ENCODE data around the gene CAMK4.
"Not testable (repeated sequence)": the region's sequence is repeated elsewhere in the genome, so short reads cannot be mapped to it uniquely, and the experiment has no call there.

The CAMK4 gene

DNA sequence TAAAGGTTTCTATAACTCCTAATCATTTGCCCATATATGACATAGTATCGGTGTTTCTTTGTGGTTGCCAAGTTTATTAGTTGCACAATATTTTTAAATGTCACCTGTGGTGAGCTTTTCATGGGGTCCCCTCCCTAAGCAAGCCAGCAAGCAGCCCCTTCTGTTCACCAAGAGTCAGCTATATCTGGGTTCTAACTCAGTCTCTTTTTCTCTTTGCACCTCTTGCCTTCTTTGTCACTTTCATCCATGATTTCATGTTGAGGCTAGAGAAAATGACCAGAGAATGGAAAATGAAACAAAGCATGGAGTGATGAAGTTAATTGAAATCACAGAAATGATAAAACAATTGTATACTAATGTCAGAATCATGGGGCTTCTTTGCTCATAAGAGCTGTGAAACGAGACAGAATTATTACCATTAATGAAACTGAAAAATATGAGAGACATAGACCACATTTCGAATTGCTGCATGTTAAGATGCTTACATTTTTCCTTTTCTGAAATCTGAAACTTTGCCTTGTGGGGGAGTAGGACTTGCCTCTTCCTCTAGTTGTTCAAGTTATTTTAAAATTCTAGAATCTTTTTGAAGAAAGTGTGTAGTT, 75.7 kb downstream of the CAMK4 start:
- DNase-seq (ENCODE audit: low read depth in 2 of 2), result no peak
- TF ChIP-seq, protein P1, sequence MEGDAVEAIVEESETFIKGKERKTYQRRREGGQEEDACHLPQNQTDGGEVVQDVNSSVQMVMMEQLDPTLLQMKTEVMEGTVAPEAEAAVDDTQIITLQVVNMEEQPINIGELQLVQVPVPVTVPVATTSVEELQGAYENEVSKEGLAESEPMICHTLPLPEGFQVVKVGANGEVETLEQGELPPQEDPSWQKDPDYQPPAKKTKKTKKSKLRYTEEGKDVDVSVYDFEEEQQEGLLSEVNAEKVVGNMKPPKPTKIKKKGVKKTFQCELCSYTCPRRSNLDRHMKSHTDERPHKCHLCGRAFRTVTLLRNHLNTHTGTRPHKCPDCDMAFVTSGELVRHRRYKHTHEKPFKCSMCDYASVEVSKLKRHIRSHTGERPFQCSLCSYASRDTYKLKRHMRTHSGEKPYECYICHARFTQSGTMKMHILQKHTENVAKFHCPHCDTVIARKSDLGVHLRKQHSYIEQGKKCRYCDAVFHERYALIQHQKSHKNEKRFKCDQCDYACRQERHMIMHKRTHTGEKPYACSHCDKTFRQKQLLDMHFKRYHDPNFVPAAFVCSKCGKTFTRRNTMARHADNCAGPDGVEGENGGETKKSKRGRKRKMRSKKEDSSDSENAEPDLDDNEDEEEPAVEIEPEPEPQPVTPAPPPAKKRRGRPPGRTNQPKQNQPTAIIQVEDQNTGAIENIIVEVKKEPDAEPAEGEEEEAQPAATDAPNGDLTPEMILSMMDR (IDR thresholded peaks at IDR 0.05; ENCODE audit: low read depth, low read length), result no peak
- H3K4me3 ChIP-seq (replicated peaks in 1 of 2; ENCODE audit: low read depth in 2 of 2, low read length in 2 of 2), result no peak overlapping the region

DNA sequence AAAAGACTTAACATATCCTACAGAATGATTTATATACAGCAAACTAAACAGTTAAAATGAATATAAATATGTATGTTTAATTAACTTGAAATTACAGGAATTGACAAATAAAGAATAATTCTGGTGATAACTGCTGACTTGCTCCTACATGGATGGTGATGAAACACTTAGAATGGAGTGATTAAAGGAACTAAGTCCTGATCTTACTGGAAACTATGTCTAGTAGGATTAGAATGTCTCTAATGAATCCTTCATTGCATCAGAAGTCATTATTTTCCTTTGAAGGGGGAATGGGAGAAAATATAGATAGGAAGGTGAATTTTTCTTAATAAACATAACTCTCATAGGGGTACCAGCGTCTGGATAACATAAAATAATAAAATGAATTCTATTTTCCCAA, 77.1 kb downstream of the CAMK4 start:
- no peak for DNase-seq (ENCODE audit: low read depth in 2 of 2)
- TF ChIP-seq, protein P1 (IDR thresholded peaks at IDR 0.05; ENCODE audit: low read depth, low read length), result no peak
- no peak overlapping the region for H3K4me3 ChIP-seq (replicated peaks in 1 of 2; ENCODE audit: low read depth in 2 of 2, low read length in 2 of 2)

- DNase-seq (ENCODE audit: low read depth in 2 of 2); H3K4me3 ChIP-seq (replicated peaks in 1 of 2; ENCODE audit: low read depth in 2 of 2, low read length in 2 of 2): not testable (repeated sequence)
Measured at GRCh38 chr5:111302043-111302442, 77.9 kb downstream of the CAMK4 start.

DNA sequence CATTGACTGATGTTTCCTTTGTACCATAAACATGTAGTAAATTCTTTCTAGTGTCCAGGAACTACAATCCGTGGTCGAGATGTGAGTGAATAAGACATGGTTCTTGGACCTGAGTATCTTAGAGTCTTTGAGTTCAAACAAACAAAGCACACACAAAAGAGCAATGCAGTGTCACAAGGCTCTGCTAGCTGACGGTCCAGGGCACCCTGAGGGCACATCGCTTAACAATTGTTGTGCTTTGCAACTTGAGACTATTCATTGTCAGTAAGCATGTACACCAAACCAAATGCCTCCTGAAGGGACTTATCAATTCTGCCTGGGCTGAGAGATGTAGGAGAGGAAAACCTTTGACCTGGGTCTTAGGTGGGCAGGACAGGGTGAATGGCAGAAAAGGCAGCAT, 84.8 kb downstream of the CAMK4 start:
- TF ChIP-seq, protein P1 (IDR thresholded peaks at IDR 0.05; ENCODE audit: low read depth, low read length), result no peak
- no peak for DNase-seq (ENCODE audit: low read depth in 2 of 2)
- no peak overlapping the region for H3K4me3 ChIP-seq (replicated peaks in 1 of 2; ENCODE audit: low read depth in 2 of 2, low read length in 2 of 2)

GRCh38 chr5:111309384-111309783, 85.2 kb downstream of the CAMK4 start:
- TF ChIP-seq, protein P1 (IDR thresholded peaks at IDR 0.05; ENCODE audit: low read depth, low read length), result no peak
- H3K4me3 ChIP-seq (replicated peaks in 1 of 2; ENCODE audit: low read depth in 2 of 2, low read length in 2 of 2), result no peak overlapping the region
- DNase-seq (ENCODE audit: low read depth in 2 of 2), result no peak

GRCh38 chr5:111310711-111311620, 86.8 kb downstream of the CAMK4 start:
- no peak overlapping the region for H3K4me3 ChIP-seq (replicated peaks in 1 of 2; ENCODE audit: low read depth in 2 of 2, low read length in 2 of 2)
- DNase-seq (ENCODE audit: low read depth in 2 of 2), result no peak
- TF ChIP-seq, protein P1 (IDR thresholded peaks at IDR 0.05; ENCODE audit: low read depth, low read length), result no peak

- no peak for DNase-seq (ENCODE audit: low read depth in 2 of 2)
- no peak overlapping the region for H3K4me3 ChIP-seq (replicated peaks in 1 of 2; ENCODE audit: low read depth in 2 of 2, low read length in 2 of 2)
- TF ChIP-seq, protein P1 (IDR thresholded peaks at IDR 0.05; ENCODE audit: low read depth, low read length), result no peak
Measured at GRCh38 chr5:111311666-111312065, 87.5 kb downstream of the CAMK4 start.
